NCI-H2196 treated with DMSO at 0.1 percent for 48 hours (cell line): ENCODE results near the gene ADAM29.
"Not testable (repeated sequence)": the region's sequence is repeated elsewhere in the genome, so short reads cannot be mapped to it uniquely, and the experiment has no call there.

Source experiments
- DNase-seq: peaks from one replicate; lab custom pipeline; 2025; ENCODE audit not compliant: unreplicated experiment; lab: John Stamatoyannopoulos, UW

ADAM29 gene

GRCh38 chr4:174918058-174918457 lies at the start of gene ADAM29:
Gene ADAM29 (plus strand): TSS chr4:174918358. CDS start chr4:174975526, 57,168 bp downstream.
- DNase-seq, result no peak

- no peak for DNase-seq
These were observed 48.8 kb upstream of the ADAM29 start for GRCh38 chr4:174869339-174869738.

- no peak for DNase-seq
These were observed 47.8 kb upstream of the ADAM29 start for GRCh38 chr4:174870311-174870710.

GRCh38 chr4:174871407-174871806 lies 46.8 kb upstream of the ADAM29 start:
- no peak for DNase-seq

GRCh38 chr4:174873146-174873545 lies 45.0 kb upstream of the ADAM29 start:
- not testable (repeated sequence) for DNase-seq

GRCh38 chr4:174873931-174874330 lies 44.2 kb upstream of the ADAM29 start:
- DNase-seq, result no peak

- no peak for DNase-seq
These were observed 43.3 kb upstream of the ADAM29 start for GRCh38 chr4:174874898-174875297.

- DNase-seq, result no peak
These were observed 38.2 kb upstream of the ADAM29 start for GRCh38 chr4:174880001-174880400.

- DNase-seq, result no peak
These were observed 35.7 kb upstream of the ADAM29 start for GRCh38 chr4:174882317-174882992.

GRCh38 chr4:174907508-174907907 lies 10.7 kb upstream of the ADAM29 start:
- DNase-seq, result no peak

- DNase-seq, result no peak
These were observed 7.9 kb upstream of the ADAM29 start for GRCh38 chr4:174910271-174910670.

- no peak for DNase-seq
These were observed 5.1 kb upstream of the ADAM29 start for GRCh38 chr4:174912919-174913543.

- no peak for DNase-seq
These were observed 1.8 kb downstream of the ADAM29 start for GRCh38 chr4:174919886-174920423.

GRCh38 chr4:174926958-174927357 lies 8.8 kb downstream of the ADAM29 start:
- DNase-seq, result no peak

GRCh38 chr4:174928174-174928573 lies 10.0 kb downstream of the ADAM29 start:
- DNase-seq, result no peak

- no peak for DNase-seq
These were observed 10.6 kb downstream of the ADAM29 start for GRCh38 chr4:174928575-174929253.

GRCh38 chr4:174929346-174929745 lies 11.2 kb downstream of the ADAM29 start:
- no peak for DNase-seq

- DNase-seq, result no peak
These were observed 12.7 kb downstream of the ADAM29 start for GRCh38 chr4:174930895-174931294.

- no peak for DNase-seq
These were observed 14.9 kb downstream of the ADAM29 start for GRCh38 chr4:174933083-174933482.

GRCh38 chr4:174934360-174934759 lies 16.2 kb downstream of the ADAM29 start:
- DNase-seq, result no peak

GRCh38 chr4:174935607-174936006 lies 17.4 kb downstream of the ADAM29 start:
- DNase-seq, result no peak

- DNase-seq, result no peak
These were observed 21.8 kb downstream of the ADAM29 start for GRCh38 chr4:174940002-174940401.
